K562 (cell line): ENCODE measurements around the gene NFATC2. TPM values are rescaled to one million over a fixed set of nuclear protein-coding genes. Genes with fewer than 3 reads are reported as not detected.
A peak's percentile ranks its signal among the peaks of the same experiment; 100 is the strongest.

Source experiments
- CCNT2 ChIP-seq: IDR thresholded peaks from 2 replicates; pipeline ENCODE4 v1.6.1; 2011; ENCODE audit warnings: borderline replicate concordance, low read depth, mild to moderate bottlenecking, moderate library complexity, mixed read lengths, low read length; ENCODE audit not compliant: insufficient read length; ENCODE audit errors: extremely low read depth
- FOXJ3 ChIP-seq: sonication (generic); formaldehyde crosslinking; IDR thresholded peaks from 2 replicates; pipeline ENCODE4 v1.4.0; 2020; ENCODE audit warnings: mild to moderate bottlenecking, missing genetic modification reagents
- GTF2F1 ChIP-seq: IDR thresholded peaks from 2 replicates; pipeline ENCODE4 v1.6.1; 2011; ENCODE audit warnings: low read depth, low read length, improper control_type of control experiment
- HDAC1 ChIP-seq, 2 experiments: fragments of 450-650 bp; IDR thresholded peaks; 2 replicates each; pipeline ENCODE4 v1.6.1; 2016 to 2017; ENCODE audit warnings: inconsistent platforms in 1 of 2, mild to moderate bottlenecking in 1 of 2, moderate library complexity in 1 of 2
- ILK ChIP-seq: fragments of 450-650 bp; IDR thresholded peaks from 2 replicates; pipeline ENCODE4 v1.6.1; 2016; ENCODE audit warnings: missing genetic modification characterization, low read depth, mild to moderate bottlenecking, missing compliant biosample characterization, moderate library complexity, borderline replicate concordance
- NFIC ChIP-seq: fragments of 450-650 bp; IDR thresholded peaks from 2 replicates; pipeline ENCODE4 v1.6.1; 2017; ENCODE audit warnings: mild to moderate bottlenecking, inconsistent platforms
- RB1 ChIP-seq: fragments of 450-650 bp; IDR thresholded peaks from 2 replicates; pipeline ENCODE4 v1.6.1; 2017; ENCODE audit warnings: low read depth, mild to moderate bottlenecking
- RCOR1 ChIP-seq, 2 experiments: IDR thresholded peaks; 2 replicates each; pipeline ENCODE4 v1.6.1; 2012; ENCODE audit warnings: low read depth in 2 of 2, low read length in 2 of 2, borderline replicate concordance in 1 of 2, improper control_type of control experiment in 1 of 2
- SMAD3 ChIP-seq: fragments of 450-650 bp; formaldehyde crosslinking; conservative IDR thresholded peaks from 2 replicates; pipeline ENCODE4 v1.4.0; 2020; ENCODE audit warnings: mild to moderate bottlenecking
- SMARCA5 ChIP-seq: fragments of 450-650 bp; IDR thresholded peaks from 2 replicates; pipeline ENCODE4 v1.6.1; 2016
- ZNF699 ChIP-seq: fragments of 250-450 bp; sonication (Bioruptor Pico); IDR thresholded peaks from 2 replicates; pipeline ENCODE4 v1.8.0; 2021; ENCODE audit warnings: mild to moderate bottlenecking, moderate library complexity; ENCODE audit not compliant: insufficient replicate concordance
- polyA plus RNA-seq, 8 experiments: library from polyadenylated mRNA; depleted of rRNA in 4 of 8; stranded (reverse) in 5 of 8; unstranded in 3 of 8; fragments of >200 nt; fragmentation: Nextera tagmentation in 2 of 8; fragmentation: Illumina TruSeq in 1 of 8; extraction: Ambion mirVana in 2 of 8; extraction: Trizol in 1 of 8; gene quantifications; 2 replicates each; pipeline versions ENCODE4 v1.2.1 to v1.2.3, GENCODE V29; 2011 to 2014; ENCODE audit warnings: inconsistent platforms in 1 of 8, missing spikeins in 1 of 8
- total RNA-seq, 7 experiments: library from RNA; depleted of rRNA in 6 of 7; stranded (reverse); fragments of >200 nt in 6 of 7; fragmentation: Illumina TruSeq in 2 of 7; extraction: Trizol in 2 of 7; gene quantifications; 2 replicates each; pipeline versions ENCODE4 v1.2.1 to v1.2.3, GENCODE V29; 2011 to 2021; ENCODE audit warnings: low replicate concordance in 1 of 7

The NFATC2 gene
- total and polyA plus RNA-seq, 9 of the 15 experiments (the other 6 are each of a cell fraction or from before 2014, with no cell fraction given), result 1.9 to 11.2 (median 3.0) TPM

GRCh38 chr20:51565298-51566144, 23.0 kb upstream of the NFATC2 start (continued):
- TF ChIP-seq HDAC1 (IDR thresholded peaks at IDR 0.05), result peak in 1 of 2 experiments; percentile 39; a peak in 1 of 4 replicates
- 0 out of 2 replicates have a peak, but pooled peaks have one; percentile 11 for TF ChIP-seq RB1
- no peak for TF ChIP-seq ZNF699 (CRISPR knock-in tag)
- TF ChIP-seq NFIC, result no peak
- TF ChIP-seq SMARCA5, result peak; percentile 65; the same call in 1 of the 2 replicates
- no peak for TF ChIP-seq ILK
- no peak for TF ChIP-seq GTF2F1
- TF ChIP-seq FOXJ3 (CRISPR knock-in tag), result no peak
- no peak for TF ChIP-seq SMAD3
- TF ChIP-seq RCOR1 (IDR thresholded peaks at IDR 0.05; ENCODE audit: borderline replicate concordance in 1 of 2, low read depth in 2 of 2, low read length in 2 of 2), result peak in 1 of 2 experiments; percentile 67; a peak in 2 of 4 replicates
- TF ChIP-seq CCNT2, result no peak
- TF ChIP-seq, all 486 proteins: peak for 14
